Liver (tissue), 9 donors: ENCODE results near the gene EPB41L4B. TPM values are rescaled to one million over a fixed set of nuclear protein-coding genes. Genes with fewer than 3 reads are reported as not detected.

Source experiments
- DNase-seq: peaks from one replicate; pipeline ENCODE4 v3.0.0-alpha.2; 2017; ENCODE audit warnings: low spot score
- H3K27ac ChIP-seq, 2 donors: one replicate each; pipeline ENCODE4 v1.7.0; 2013; ENCODE audit warnings: inconsistent platforms in 2 of 2, low read length in 2 of 2, control low read depth in 1 of 2, low read depth in 1 of 2, mild to moderate bottlenecking in 1 of 2
- H3K27me3 ChIP-seq, 4 donors: one replicate each; pipeline versions ENCODE4 v1.6.1 to v1.7.0; 2013; ENCODE audit warnings: low read length in 3 of 4, inconsistent platforms in 1 of 4, mild to moderate bottlenecking in 1 of 4, moderate library complexity in 1 of 4; ENCODE audit not compliant: control insufficient read depth in 4 of 4, insufficient read depth in 4 of 4
- H3K36me3 ChIP-seq, 4 donors: one replicate each; pipeline versions ENCODE4 v1.6.1 to v1.7.0; 2013; ENCODE audit warnings: low read length in 3 of 4, mild to moderate bottlenecking in 3 of 4, low read depth in 1 of 4, moderate library complexity in 1 of 4; ENCODE audit not compliant: control insufficient read depth in 4 of 4, insufficient read depth in 3 of 4
- H3K4me1 ChIP-seq, 4 donors: one replicate each; pipeline versions ENCODE4 v1.6.1 to v1.7.0; 2013; ENCODE audit warnings: low read length in 3 of 4, mild to moderate bottlenecking in 3 of 4, moderate library complexity in 1 of 4; ENCODE audit not compliant: control insufficient read depth in 4 of 4, insufficient read depth in 4 of 4
- H3K4me3 ChIP-seq, 3 donors: one replicate each; pipeline versions ENCODE4 v1.6.1 to v1.7.0; 2013; ENCODE audit warnings: low read length in 3 of 3, control low read depth in 1 of 3, low read depth in 1 of 3, mild to moderate bottlenecking in 1 of 3
- H3K9ac ChIP-seq, 2 donors: one replicate each; pipeline ENCODE4 v1.7.0; 2013; ENCODE audit warnings: low read length in 2 of 2, mild to moderate bottlenecking in 2 of 2, moderate library complexity in 2 of 2, control low read depth in 1 of 2, low read depth in 1 of 2
- H3K9me3 ChIP-seq, 4 donors: one replicate each; pipeline versions ENCODE4 v1.6.1 to v1.7.0; 2013; ENCODE audit warnings: low read length in 3 of 4; ENCODE audit not compliant: control insufficient read depth in 4 of 4
- ATF3 ChIP-seq: IDR thresholded peaks from 2 replicates; pipeline ENCODE4 v1.6.1; 2016; ENCODE audit warnings: antibody characterized with exemption
- CTCF ChIP-seq: fragments of 150-350 bp; IDR thresholded peaks from 2 replicates; pipeline ENCODE4 v1.5.1; 2017; ENCODE audit warnings: improper control_type of control experiment, low read depth, low read length; ENCODE audit not compliant: missing input control
- EGR1 ChIP-seq, 2 donors: IDR thresholded peaks; 2 replicates each; pipeline ENCODE4 v1.6.1; 2016 to 2018; ENCODE audit warnings: antibody characterized with exemption in 2 of 2, low read depth in 2 of 2
- FOXA1 ChIP-seq: IDR thresholded peaks from 2 replicates; pipeline ENCODE4 v1.6.1; 2016; ENCODE audit warnings: antibody characterized with exemption
- FOXA2 ChIP-seq: IDR thresholded peaks from 2 replicates; pipeline ENCODE4 v1.6.1; 2016; ENCODE audit warnings: antibody characterized with exemption
- GABPA ChIP-seq, 2 donors: IDR thresholded peaks in 1 of 2; conservative IDR thresholded peaks in 1 of 2; 2 replicates each; pipeline ENCODE4 v1.6.1; 2016; ENCODE audit warnings: antibody characterized with exemption in 2 of 2, mild to moderate bottlenecking in 1 of 2, moderate library complexity in 1 of 2
- HNF4A ChIP-seq, 2 donors: conservative IDR thresholded peaks; 2 replicates each; pipeline ENCODE4 v1.6.1; 2016; ENCODE audit warnings: antibody characterized with exemption in 2 of 2, mild to moderate bottlenecking in 2 of 2
- HNF4G ChIP-seq: IDR thresholded peaks from 2 replicates; pipeline ENCODE4 v1.6.1; 2016; ENCODE audit warnings: antibody characterized with exemption
- JUND ChIP-seq, 2 donors: IDR thresholded peaks; 2 replicates each; pipeline ENCODE4 v1.6.1; 2016; ENCODE audit warnings: antibody characterized with exemption in 2 of 2
- MAX ChIP-seq: IDR thresholded peaks from 2 replicates; pipeline ENCODE4 v1.6.1; 2016; ENCODE audit warnings: antibody characterized with exemption
- NR2F2 ChIP-seq: IDR thresholded peaks from 2 replicates; pipeline ENCODE4 v1.6.1; 2016; ENCODE audit warnings: antibody characterized with exemption
- RAD21 ChIP-seq, 2 donors: IDR thresholded peaks; 2 replicates each; pipeline ENCODE4 v1.6.1; 2016; ENCODE audit warnings: antibody characterized with exemption in 2 of 2, mild to moderate bottlenecking in 2 of 2
- REST ChIP-seq: IDR thresholded peaks from 2 replicates; pipeline ENCODE4 v1.6.1; 2016; ENCODE audit warnings: antibody characterized with exemption, mild to moderate bottlenecking
- RXRA ChIP-seq, 2 donors: IDR thresholded peaks; 2 replicates each; pipeline ENCODE4 v1.6.1; 2017 to 2018; ENCODE audit warnings: antibody characterized with exemption in 2 of 2, mild to moderate bottlenecking in 1 of 2
- SP1 ChIP-seq: IDR thresholded peaks from 2 replicates; pipeline ENCODE4 v1.6.1; 2018; ENCODE audit warnings: antibody characterized with exemption, mild to moderate bottlenecking
- TAF1 ChIP-seq: conservative IDR thresholded peaks from 2 replicates; pipeline ENCODE4 v1.6.1; 2016; ENCODE audit warnings: antibody characterized with exemption, mild to moderate bottlenecking
- YY1 ChIP-seq: IDR thresholded peaks from 2 replicates; pipeline ENCODE4 v1.6.1; 2016; ENCODE audit warnings: antibody characterized with exemption, mild to moderate bottlenecking
- ZBTB33 ChIP-seq: IDR thresholded peaks from 2 replicates; pipeline ENCODE4 v1.6.1; 2016; ENCODE audit warnings: antibody characterized with exemption
- WGBS: extraction: QIAGEN DNeasy Blood & Tissue Kit; methylation state at CpG from one replicate; pipeline ENCODE4 v1.1.7; 2013; 5-methylcytosine and 5-hydroxymethylcytosine counted together
- polyA plus RNA-seq, 2 donors: library from polyadenylated mRNA; stranded (reverse) in 1 of 2; unstranded in 1 of 2; fragments of 200-250 nt in 1 of 2; fragments of >200 nt in 1 of 2; fragmentation: Nextera tagmentation in 1 of 2; extraction: Ambion mirVana in 1 of 2; gene quantifications; one replicate each; pipeline versions ENCODE4 v1.2.1 to v1.2.3, GENCODE V29; 2013 to 2015
- total RNA-seq, 2 donors: library from RNA; depleted of rRNA; stranded (reverse); fragments of >200 nt; gene quantifications; one replicate each; pipeline ENCODE4 v1.2.3, GENCODE V29; 2014
- donor health status: healthy.
- donor health status: healthy.
- donor health status: healthy.
- donor health status: healthy.
- donor health status: healthy.

The EPB41L4B gene
- total and polyA plus RNA-seq, 4 donors = 9.9 to 42.6 (median 23.9) TPM

- TF ChIP-seq FOXA1 = no peak
- TF ChIP-seq REST = no peak
- TF ChIP-seq GABPA (IDR thresholded peaks at IDR 0.05 in 1 of 2, conservative IDR thresholded peaks at IDR 0.05 in 1 of 2) = no peak
- no peak for TF ChIP-seq EGR1 (IDR thresholded peaks at IDR 0.05; ENCODE audit: low read depth in 2 of 2)
- TF ChIP-seq TAF1 = no peak
- Histone ChIP-seq H3K36me3 (no peaks in the 10 kb centered on the region), H3K9ac (no peak overlapping the region), H3K4me1 (peaks cover 3 to 23% (median 14%) of the 10 kb centered on the region in 4 donors), H3K4me3 (no peak overlapping the region), H3K9me3 (no peaks in the 10 kb centered on the region), H3K27me3 (no peaks in the 10 kb centered on the region), H3K27ac (no peak overlapping the region)
- no peak for DNase-seq
- WGBS = 92% methylated on average over 11 of the region's 11 CpGs
These were observed 21.0 kb downstream of the EPB41L4B start for GRCh38 chr9:109299891-109300290.

GRCh38 chr9:109297899-109298298, 23.0 kb downstream of the EPB41L4B start:
- H3K27ac ChIP-seq = no peak overlapping the region
- H3K4me3 ChIP-seq = no peak overlapping the region
- H3K9ac ChIP-seq = no peak overlapping the region
- no peaks in the 10 kb centered on the region for H3K36me3 ChIP-seq
- no peaks in the 10 kb centered on the region for H3K9me3 ChIP-seq
- WGBS = 81% methylated on average over 1 of the region's 1 CpG
- TF ChIP-seq MAX (no peak), REST (no peak), ATF3 (no peak), YY1 (no peak), SP1 (no peak), CTCF (no peak), RAD21 (IDR thresholded peaks at IDR 0.05) (no peak), HNF4A (conservative IDR thresholded peaks at IDR 0.05) (no peak), JUND (IDR thresholded peaks at IDR 0.05) (no peak), EGR1 (IDR thresholded peaks at IDR 0.05; ENCODE audit: low read depth in 2 of 2) (no peak), RXRA (IDR thresholded peaks at IDR 0.05) (no peak), ZBTB33 (no peak), FOXA1 (no peak), GABPA (IDR thresholded peaks at IDR 0.05 in 1 of 2, conservative IDR thresholded peaks at IDR 0.05 in 1 of 2) (no peak), HNF4G (no peak), FOXA2 (no peak), TAF1 (no peak), NR2F2 (no peak)
- peaks cover 0 to 19% (median 8%) of the 10 kb centered on the region in 4 donors for H3K4me1 ChIP-seq
- H3K27me3 ChIP-seq = no peaks in the 10 kb centered on the region
- no peak for DNase-seq
